Measurements from ENCODE around the gene TCP11L2. TPM values are rescaled to one million over a fixed set of nuclear protein-coding genes. Genes with fewer than 3 reads are reported as not detected.

TCP11L2 gene
- total and polyA plus RNA-seq, 2 of the 13 experiments (the other 11 are each of a cell fraction or from before 2014, with no cell fraction given) = 4.6 to 24.1 TPM

GRCh38 chr12:106274012-106274411 is 28.5 kb upstream of the TCP11L2 start:
- ATAC-seq = peak; percentile 20
- BruUV-seq (replicated peaks) = no TSS peak
- intact Hi-C loops (cut with micrococcal nuclease; ENCODE audit: unreplicated experiment) = no loop called here

More at GRCh38 chr12:106274012-106274411, 28.5 kb upstream of the TCP11L2 start:
- FAIRE-seq = no peak
- ChIA-PET POLR2A (interaction anchor here (0.9 to 1.7 kb wide), 5 partner anchors 9 to 1038 kb away, joined by 3 to 7 read pairs (median 4); partner anchors contain the start of genes APPL2 and POLR3B), CTCF (ENCODE audit: low intra/inter-chr PET ratio, low total read pairs) (no interaction called here)
- H4K20me1 ChIP-seq (ENCODE audit: insufficient read depth, low read length) = no peaks in the 10 kb centered on the region
- peaks cover 57% of the 10 kb centered on the region for H3K4me1 ChIP-seq (ENCODE audit: insufficient read depth, low read length)
- H3K79me2 ChIP-seq (ENCODE audit: insufficient read depth, low read length) = no peaks in the 10 kb centered on the region
- H2AFZ ChIP-seq (ENCODE audit: low read length) = peak overlapping the region; percentile 69
- in situ Hi-C loops (cut with HindIII; ENCODE audit: extremely low pct_ligation_motif_present, low pct_unique_long_range_greater_than_20kb) = no loop called here
- H3K9ac ChIP-seq (ENCODE audit: insufficient read depth, low read depth, low read length) = peak overlapping the region; percentile 45; the same call in 1 of the 2 replicates
- 51% methylated on average over 6 of the region's 6 CpGs for whole genome bisulfite sequencing (ENCODE audit: low lambda C conversion rate)
- H3K9me3 ChIP-seq (ENCODE audit: low read length) = no peaks in the 10 kb centered on the region
- H3K4me2 ChIP-seq (ENCODE audit: low read depth, low read length) = peak overlapping the region; percentile 76
- no peaks in the 10 kb centered on the region for H3K36me3 ChIP-seq (replicated peaks in 1 of 2; ENCODE audit: control insufficient read depth in 1 of 2, insufficient read depth in 2 of 2, low read length in 2 of 2)
- peaks cover 2 to 12% of the 10 kb centered on the region in 2 experiments; a peak in 2 of 5 replicates for H3K27me3 ChIP-seq (ENCODE audit: control insufficient read depth in 1 of 2, insufficient read depth in 2 of 2, low read length in 2 of 2)
- peak overlapping the region; percentile 83 for H3K27ac ChIP-seq (ENCODE audit: extremely low read length, insufficient read depth, low read length)
- no peak for DNase-seq (ENCODE audit: low spot score)
- TF ChIP-seq ZNF704 (CRISPR knock-in tag; IDR thresholded peaks at IDR 0.05; ENCODE audit: borderline replicate concordance) = no peak
- TF ChIP-seq ZNF263 (CRISPR knock-in tag; IDR thresholded peaks at IDR 0.05) = no peak
- TF ChIP-seq NFE2L1 (CRISPR knock-in tag; IDR thresholded peaks at IDR 0.05; ENCODE audit: borderline replicate concordance) = no peak
- no peak for TF ChIP-seq XRCC5 (optimal IDR thresholded peaks at IDR 0.05; ENCODE audit: low read length)
- TF ChIP-seq TAF1 (CRISPR knock-in tag; IDR thresholded peaks at IDR 0.05) = no peak
- TF ChIP-seq RARA (CRISPR knock-in tag; IDR thresholded peaks at IDR 0.05) = peak; percentile 14; the same call in 1 of the 2 replicates
- no peak for TF ChIP-seq SRSF1 (optimal IDR thresholded peaks at IDR 0.05; ENCODE audit: low read depth, low read length)
- TF ChIP-seq SNAI1 (CRISPR knock-in tag; IDR thresholded peaks at IDR 0.05; ENCODE audit: borderline replicate concordance) = no peak
- TF ChIP-seq GPBP1L1 (CRISPR knock-in tag; IDR thresholded peaks at IDR 0.05) = no peak
- no peak for TF ChIP-seq ZNF598 (CRISPR knock-in tag; IDR thresholded peaks at IDR 0.05; ENCODE audit: borderline replicate concordance)
- TF ChIP-seq, protein P1, sequence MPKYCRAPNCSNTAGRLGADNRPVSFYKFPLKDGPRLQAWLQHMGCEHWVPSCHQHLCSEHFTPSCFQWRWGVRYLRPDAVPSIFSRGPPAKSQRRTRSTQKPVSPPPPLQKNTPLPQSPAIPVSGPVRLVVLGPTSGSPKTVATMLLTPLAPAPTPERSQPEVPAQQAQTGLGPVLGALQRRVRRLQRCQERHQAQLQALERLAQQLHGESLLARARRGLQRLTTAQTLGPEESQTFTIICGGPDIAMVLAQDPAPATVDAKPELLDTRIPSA (CRISPR knock-in tag; IDR thresholded peaks at IDR 0.05; ENCODE audit: borderline replicate concordance) = no peak
- TF ChIP-seq ZNF468 (CRISPR knock-in tag; IDR thresholded peaks at IDR 0.05) = no peak
- TF ChIP-seq TCF7 (IDR thresholded peaks at IDR 0.05; ENCODE audit: low read depth) = peak; percentile 53
- no peak for TF ChIP-seq ZNF737 (CRISPR knock-in tag; IDR thresholded peaks at IDR 0.05; ENCODE audit: borderline replicate concordance)
- TF ChIP-seq ZNF337 (CRISPR knock-in tag; IDR thresholded peaks at IDR 0.05; ENCODE audit: borderline replicate concordance, low read depth) = 0 out of 2 replicates have a peak, but pooled peaks have one; percentile 7
- TF ChIP-seq ZNF749 (CRISPR knock-in tag; IDR thresholded peaks at IDR 0.05; ENCODE audit: borderline replicate concordance) = no peak
- TF ChIP-seq SOX6 (IDR thresholded peaks at IDR 0.05) = no peak
- no peak for TF ChIP-seq SOX6 (CRISPR knock-in tag; IDR thresholded peaks at IDR 0.05)
- peak overlapping the region in 2 of 3 experiments; percentile 19 to 42; a peak in 2 of 6 replicates for H3K4me3 ChIP-seq (replicated peaks in 1 of 3; ENCODE audit: insufficient read depth in 1 of 3, low read depth in 2 of 3, low read length in 3 of 3)
